GM12878 (cell line): ENCODE data around the gene SYCP2. TPM values are rescaled to one million over a fixed set of nuclear protein-coding genes. Genes with fewer than 3 reads are reported as not detected.

Experiments
- ATAC-seq: fragments of 200-7000 bp; cut with Tn5 transposase; 3 replicates; pipeline ENCODE4 v1.9.1; 2020; ENCODE audit warnings: mild to moderate bottlenecking, moderate library complexity
- BruUV-seq: library from RNA; stranded (reverse); fragments of 400-500 nt; replicated peaks from 2 replicates; lab custom pipeline; 2021; lab: Mats Ljungman, UMichigan
- CTCF ChIA-PET: fragments of 300-600 bp; sonication (Branson Sonifier 250); formaldehyde crosslinking; extraction: SDS; loops from one replicate; lab custom pipeline; 2021; ENCODE audit warnings: inconsistent platforms; lab: Yijun Ruan, JAX
- POLR2A ChIA-PET: fragments of 350-600 bp; formaldehyde crosslinking; extraction: SDS; loops from one replicate; lab custom pipeline; 2021; ENCODE audit warnings: inconsistent platforms; lab: Charles Lee
- RAD21 ChIA-PET: fragments of 300-600 bp; sonication (Branson Sonifier 250); formaldehyde crosslinking; loops from one replicate; lab custom pipeline; 2023; ENCODE audit warnings: antibody characterized with exemption; ENCODE audit not compliant: unreplicated experiment; lab: Charles Lee
- SMC1A ChIA-PET: fragments of 300-600 bp; sonication (Branson Sonifier 250); formaldehyde crosslinking; loops from one replicate; lab custom pipeline; 2023; ENCODE audit not compliant: unreplicated experiment, uncharacterized antibody; lab: Charles Lee
- DNase-seq: peaks from one replicate; pipeline ENCODE4 v3.0.0-alpha.2; 2011; ENCODE audit warnings: low read depth, low spot score
- FAIRE-seq: peaks from 3 replicates; lab custom pipeline; 2011; peaks lifted over from hg19 to GRCh38; lab: Jason Lieb, UNC
- H2AFZ ChIP-seq: 2 replicates; pipeline ENCODE4 v1.6.0; 2011; ENCODE audit warnings: low read depth, low read length, control low read depth; ENCODE audit not compliant: control insufficient read depth
- H3K27ac ChIP-seq: 2 replicates; pipeline ENCODE4 v1.5.1; 2011; ENCODE audit warnings: control low read depth; ENCODE audit not compliant: control insufficient read depth, insufficient read depth
- H3K27me3 ChIP-seq, 2 experiments: replicated peaks in 1 of 2; 2 replicates each; pipeline versions ENCODE4 v1.6.0 to v1.6.1; 2011; ENCODE audit warnings: low read length in 1 of 2; ENCODE audit not compliant: control insufficient read depth in 2 of 2, insufficient read depth in 2 of 2
- H3K36me3 ChIP-seq, 2 experiments: 2 replicates each; pipeline ENCODE4 v1.5.1; 2011; ENCODE audit warnings: low read length in 1 of 2; ENCODE audit not compliant: control insufficient read depth in 2 of 2, insufficient read depth in 2 of 2
- H3K4me1 ChIP-seq: 2 replicates; pipeline ENCODE4 v1.6.1; 2011; ENCODE audit warnings: mild to moderate bottlenecking, low read length, moderate library complexity, mixed read lengths; ENCODE audit not compliant: control insufficient read depth, insufficient read depth
- H3K4me2 ChIP-seq: 2 replicates; pipeline ENCODE4 v1.6.0; 2011; ENCODE audit warnings: control low read depth; ENCODE audit not compliant: control insufficient read depth, insufficient read depth
- H3K4me3 ChIP-seq: fragments of 200-600 bp; sonication (generic); 2 replicates; pipeline ENCODE4 v1.5.1; 2016
- H3K79me2 ChIP-seq: 2 replicates; pipeline ENCODE4 v1.6.0; 2011; ENCODE audit warnings: low read length; ENCODE audit not compliant: control insufficient read depth, insufficient read depth
- H3K9ac ChIP-seq: 2 replicates; pipeline ENCODE4 v1.8.0; 2011; ENCODE audit warnings: low read length, control low read depth, mixed read lengths; ENCODE audit not compliant: control insufficient read depth, insufficient read depth
- H3K9me3 ChIP-seq: replicated peaks from 3 replicates; pipeline ENCODE4 v1.5.1; 2011; ENCODE audit warnings: mild to moderate bottlenecking, low read length; ENCODE audit not compliant: control insufficient read depth, insufficient read depth
- H4K20me1 ChIP-seq: 2 replicates; pipeline ENCODE4 v1.6.0; 2011; ENCODE audit not compliant: control insufficient read depth, insufficient read depth
- CBFB ChIP-seq: IDR thresholded peaks from 2 replicates; pipeline ENCODE4 v1.6.1; 2016; ENCODE audit warnings: antibody characterized with exemption, low read depth
- CHD1 ChIP-seq: IDR thresholded peaks from 2 replicates; pipeline ENCODE4 v1.6.1; 2012; ENCODE audit warnings: low read depth, low read length, improper control_type of control experiment
- IKZF1 ChIP-seq: fragments of 450-650 bp; conservative IDR thresholded peaks from 2 replicates; pipeline ENCODE4 v1.6.1; 2017; ENCODE audit warnings: antibody characterized with exemption, mild to moderate bottlenecking
- NR2F1 ChIP-seq: fragments of 450-650 bp; conservative IDR thresholded peaks from 2 replicates; pipeline ENCODE4 v1.6.1; 2017; ENCODE audit warnings: mild to moderate bottlenecking
- PAX8 ChIP-seq: fragments of 450-650 bp; IDR thresholded peaks from 2 replicates; pipeline ENCODE4 v1.6.1; 2017; ENCODE audit warnings: mild to moderate bottlenecking, moderate library complexity
- SRF ChIP-seq, 2 experiments: IDR thresholded peaks; 2 replicates each; pipeline ENCODE4 v1.6.1; 2011; ENCODE audit warnings: low read depth in 2 of 2, low read length in 2 of 2, mild to moderate bottlenecking in 1 of 2, moderate library complexity in 1 of 2
- TARDBP ChIP-seq: IDR thresholded peaks from 2 replicates; pipeline ENCODE4 v1.6.1; 2016; ENCODE audit warnings: borderline replicate concordance
- ZZZ3 ChIP-seq: IDR thresholded peaks from 2 replicates; pipeline ENCODE4 v1.6.1; 2011; ENCODE audit warnings: low read depth; ENCODE audit not compliant: control insufficient read depth, insufficient read length
- WGBS: methylation state at CpG from one replicate; pipeline ENCODE4 v1.1.6; 2016; ENCODE audit warnings: low lambda C conversion rate; ENCODE audit not compliant: insufficient replicate concordance, insufficient coverage; ENCODE audit errors: missing lambda C conversion rate; 5-methylcytosine and 5-hydroxymethylcytosine counted together
- in situ Hi-C: fragments of 300-500 bp; cut with MboI; formaldehyde crosslinking; loops from 9 replicates; pipeline ENCODE4 v1.14.3; 2018; ENCODE audit warnings: mixed read lengths
- intact Hi-C: fragments of 100-400 bp; cut with micrococcal nuclease; formaldehyde crosslinking; loops from one replicate; pipeline ENCODE4 v1.14.2; 2022; ENCODE audit not compliant: unreplicated experiment
- polyA plus RNA-seq, 11 experiments: library from polyadenylated mRNA; depleted of rRNA in 4 of 11; unstranded in 6 of 11; stranded (reverse) in 5 of 11; fragments of >200 nt; fragmentation: Nextera tagmentation in 4 of 11; fragmentation: Illumina TruSeq in 1 of 11; extraction: Ambion mirVana in 4 of 11; extraction: Trizol in 1 of 11; gene quantifications; 1 replicate in 1 of 11; 2 replicates in 10 of 11; pipeline versions ENCODE4 v1.2.1 to v1.2.3, GENCODE V29; 2011 to 2016; ENCODE audit warnings: inconsistent platforms in 2 of 11, missing spikeins in 2 of 11, low read depth in 1 of 11
- total RNA-seq, 4 experiments: library from RNA; depleted of rRNA in 3 of 4; stranded (reverse); fragments of >200 nt in 3 of 4; fragmentation: Illumina TruSeq in 1 of 4; extraction: Trizol in 1 of 4; gene quantifications; 2 replicates each; pipeline versions ENCODE4 v1.2.1 to v1.2.3, GENCODE V29; 2013 to 2021
- TF ChIP-seq, protein P1 (sequence below): fragments of 450-650 bp; formaldehyde crosslinking; IDR thresholded peaks from 2 replicates; pipeline ENCODE4 v1.4.0; 2022; ENCODE audit warnings: mild to moderate bottlenecking, moderate library complexity

The SYCP2 gene
- total and polyA plus RNA-seq, 10 of the 15 experiments (the other 5 are each of a cell fraction or from before 2014, with no cell fraction given), result 0.01 to 0.18 (median 0.09) TPM; not detected in 2

DNA sequence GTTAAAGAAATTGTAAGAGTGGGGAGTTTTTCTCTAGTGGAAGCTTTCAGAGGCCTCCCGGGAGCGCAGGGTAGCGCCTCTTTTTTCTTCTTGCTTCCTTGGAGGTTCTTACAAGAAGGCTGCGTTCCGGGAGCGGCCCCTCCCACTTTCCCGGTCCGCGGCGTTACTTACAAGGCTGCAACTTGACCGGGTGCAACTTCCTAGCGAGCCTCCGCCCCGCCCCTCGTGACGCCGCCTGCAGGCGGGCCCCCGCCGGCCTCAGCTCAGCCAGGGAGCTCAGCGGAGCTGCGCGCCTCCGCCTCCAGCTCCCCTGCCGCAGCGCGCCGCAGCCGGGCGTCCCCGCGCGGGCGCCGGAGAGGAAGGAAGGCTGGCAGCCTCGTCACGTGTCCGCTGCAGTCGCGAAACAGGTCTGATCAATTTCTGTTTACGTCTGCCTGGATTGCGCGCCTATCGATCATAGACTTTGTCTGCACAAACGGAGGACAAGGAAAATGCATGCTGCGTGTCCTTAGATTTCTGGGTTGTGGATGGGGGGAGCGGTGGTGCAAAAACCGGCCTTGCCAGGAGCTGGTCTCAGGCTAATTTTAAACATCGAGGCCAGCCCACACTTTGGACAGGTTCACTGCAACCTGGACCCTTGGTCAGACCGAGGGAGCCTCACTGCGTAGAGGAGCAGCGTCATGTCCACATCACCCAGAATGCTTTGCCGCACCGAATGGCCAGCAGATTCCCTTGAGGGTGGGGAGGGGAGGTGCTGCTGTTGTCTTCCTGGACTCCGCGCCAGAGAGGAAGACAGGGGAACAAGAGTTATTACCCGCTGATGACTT, 6.9 kb upstream of the SYCP2 start, which contains the start of the genes FAM217B and PPP1R3D (continued):
- TF ChIP-seq, protein P1, sequence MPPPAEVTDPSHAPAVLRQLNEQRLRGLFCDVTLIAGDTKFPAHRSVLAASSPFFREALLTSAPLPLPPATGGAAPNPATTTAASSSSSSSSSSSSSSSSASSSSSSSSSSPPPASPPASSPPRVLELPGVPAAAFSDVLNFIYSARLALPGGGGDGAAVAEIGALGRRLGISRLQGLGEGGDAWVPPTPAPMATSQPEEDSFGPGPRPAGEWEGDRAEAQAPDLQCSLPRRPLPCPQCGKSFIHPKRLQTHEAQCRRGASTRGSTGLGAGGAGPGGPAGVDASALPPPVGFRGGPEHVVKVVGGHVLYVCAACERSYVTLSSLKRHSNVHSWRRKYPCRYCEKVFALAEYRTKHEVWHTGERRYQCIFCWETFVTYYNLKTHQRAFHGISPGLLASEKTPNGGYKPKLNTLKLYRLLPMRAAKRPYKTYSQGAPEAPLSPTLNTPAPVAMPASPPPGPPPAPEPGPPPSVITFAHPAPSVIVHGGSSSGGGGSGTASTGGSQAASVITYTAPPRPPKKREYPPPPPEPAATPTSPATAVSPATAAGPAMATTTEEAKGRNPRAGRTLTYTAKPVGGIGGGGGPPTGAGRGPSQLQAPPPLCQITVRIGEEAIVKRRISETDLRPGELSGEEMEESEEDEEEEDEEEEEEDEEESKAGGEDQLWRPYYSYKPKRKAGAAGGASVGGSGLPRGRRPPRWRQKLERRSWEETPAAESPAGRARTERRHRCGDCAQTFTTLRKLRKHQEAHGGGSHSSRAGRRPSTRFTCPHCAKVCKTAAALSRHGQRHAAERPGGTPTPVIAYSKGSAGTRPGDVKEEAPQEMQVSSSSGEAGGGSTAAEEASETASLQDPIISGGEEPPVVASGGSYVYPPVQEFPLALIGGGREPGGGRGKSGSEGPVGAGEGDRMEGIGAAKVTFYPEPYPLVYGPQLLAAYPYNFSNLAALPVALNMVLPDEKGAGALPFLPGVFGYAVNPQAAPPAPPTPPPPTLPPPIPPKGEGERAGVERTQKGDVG (CRISPR knock-in tag), result no peak
- TF ChIP-seq CHD1, result no peak; the same call in 1 of the 2 replicates
- TF ChIP-seq TARDBP, result 0 out of 2 replicates have a peak, but pooled peaks have one; percentile 16

DNA sequence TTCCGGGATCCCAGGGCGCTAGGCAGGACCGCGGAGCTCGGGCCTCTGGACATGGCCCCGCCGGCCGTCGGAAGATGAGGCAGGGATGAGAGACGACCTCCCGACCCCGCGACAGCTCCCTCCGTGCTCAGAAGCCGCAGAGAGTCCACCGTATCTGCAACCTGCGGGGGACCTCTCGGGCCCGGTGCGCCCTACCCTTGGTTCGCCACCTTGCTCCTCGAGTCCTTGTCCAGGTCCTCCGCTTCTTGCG, 6.4 kb upstream of the SYCP2 start:
- in situ Hi-C loops, result no loop called here
- SMC1A ChIA-PET, result interaction anchor here (1.6 to 2.5 kb wide), 3 partner anchors 10 to 187 kb away, joined by 4 to 8 read pairs (median 6); no protein-coding TSS in a partner anchor
- H2AFZ ChIP-seq, result peak overlapping the region; percentile 86
- peak overlapping the region; percentile 93 for H3K27ac ChIP-seq
- WGBS, result 1% methylated on average over 24 of the region's 24 CpGs
- TSS peak; percentile 69 for BruUV-seq
- TF ChIP-seq PAX8, result no peak
- peak; percentile 47; the same call in 1 of the 2 replicates for TF ChIP-seq IKZF1
- no peak for TF ChIP-seq CBFB
- 0 out of 2 replicates have a peak, but pooled peaks have one; percentile 21 for TF ChIP-seq NR2F1
- no peak for TF ChIP-seq SRF (IDR thresholded peaks at IDR 0.05; ENCODE audit: low read depth in 2 of 2, low read length in 2 of 2)
- no peak for TF ChIP-seq ZZZ3
- TF ChIP-seq, all 136 proteins: peak for 2
- H3K79me2 ChIP-seq, result peaks cover 14% of the 10 kb centered on the region
- H3K4me2 ChIP-seq, result peak overlapping the region; percentile 81
- DNase-seq (no peak), ATAC-seq (peak; percentile 41), FAIRE-seq (no peak)
- H3K27me3 ChIP-seq, result no peaks in the 10 kb centered on the region
- H4K20me1 ChIP-seq, result no peaks in the 10 kb centered on the region
- peaks cover 0 to 1% of the 10 kb centered on the region in 2 experiments; a peak in 1 of 4 replicates for H3K36me3 ChIP-seq
- intact Hi-C loops, result loop anchor here (10.0 kb wide), 1 partner anchor 115 kb away; no protein-coding TSS in a partner anchor
- H3K9ac ChIP-seq, result peak overlapping the region; percentile 74
- peaks cover 10% of the 10 kb centered on the region for H3K4me1 ChIP-seq
- POLR2A ChIA-PET, result interaction anchor here (1.3 to 1.5 kb wide), 2 partner anchors 9 to 13 kb away, joined by 3 to 8 read pairs; no protein-coding TSS in a partner anchor
- CTCF ChIA-PET, result interaction anchor here (0.8 to 9.5 kb wide), 5 partner anchors 8 to 28 kb away, joined by 3 to 173 read pairs (median 4); no protein-coding TSS in a partner anchor
- peak overlapping the region; percentile 99 for H3K4me3 ChIP-seq
- H3K9me3 ChIP-seq, result no peaks in the 10 kb centered on the region
- RAD21 ChIA-PET, result interaction anchor here (0.9 to 1.8 kb wide), 7 partner anchors 9 to 267 kb away, joined by 3 to 4 read pairs (median 3); no protein-coding TSS in a partner anchor
